ENCODE data around the gene GLRA2.

DNA sequence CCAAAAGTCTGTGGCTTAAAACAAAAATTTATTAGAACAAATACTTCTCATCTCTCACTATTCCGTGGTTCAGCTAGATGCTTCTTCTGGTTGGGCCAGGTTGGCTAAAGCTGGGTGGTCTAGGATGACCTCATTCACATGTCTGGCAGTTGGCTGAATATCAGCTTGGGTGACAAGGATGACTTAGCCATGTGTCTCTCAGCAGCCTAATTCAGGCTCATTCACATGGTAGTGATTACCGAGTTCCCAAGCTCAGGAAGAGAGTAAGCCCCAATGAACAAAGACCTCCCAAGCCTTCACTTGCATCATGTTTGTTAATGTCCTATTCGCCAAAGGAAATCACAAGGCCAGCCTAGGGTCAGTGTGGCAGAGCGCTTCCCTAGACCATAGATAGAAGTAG, 224.1 kb downstream of the GLRA2 start:
- TF ChIP-seq, protein P1, sequence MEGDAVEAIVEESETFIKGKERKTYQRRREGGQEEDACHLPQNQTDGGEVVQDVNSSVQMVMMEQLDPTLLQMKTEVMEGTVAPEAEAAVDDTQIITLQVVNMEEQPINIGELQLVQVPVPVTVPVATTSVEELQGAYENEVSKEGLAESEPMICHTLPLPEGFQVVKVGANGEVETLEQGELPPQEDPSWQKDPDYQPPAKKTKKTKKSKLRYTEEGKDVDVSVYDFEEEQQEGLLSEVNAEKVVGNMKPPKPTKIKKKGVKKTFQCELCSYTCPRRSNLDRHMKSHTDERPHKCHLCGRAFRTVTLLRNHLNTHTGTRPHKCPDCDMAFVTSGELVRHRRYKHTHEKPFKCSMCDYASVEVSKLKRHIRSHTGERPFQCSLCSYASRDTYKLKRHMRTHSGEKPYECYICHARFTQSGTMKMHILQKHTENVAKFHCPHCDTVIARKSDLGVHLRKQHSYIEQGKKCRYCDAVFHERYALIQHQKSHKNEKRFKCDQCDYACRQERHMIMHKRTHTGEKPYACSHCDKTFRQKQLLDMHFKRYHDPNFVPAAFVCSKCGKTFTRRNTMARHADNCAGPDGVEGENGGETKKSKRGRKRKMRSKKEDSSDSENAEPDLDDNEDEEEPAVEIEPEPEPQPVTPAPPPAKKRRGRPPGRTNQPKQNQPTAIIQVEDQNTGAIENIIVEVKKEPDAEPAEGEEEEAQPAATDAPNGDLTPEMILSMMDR (IDR thresholded peaks at IDR 0.05) = no peak
- TF ChIP-seq POLR2A (IDR thresholded peaks at IDR 0.05) = no peak
